Esophagus muscularis mucosa (tissue), 3 donors: ENCODE data around the gene GRID1.

Experiments
- CTCF ChIP-seq, 3 experiments: fragments of 200-600 bp in 2 of 3; fragments of 450-650 bp in 1 of 3; sonication (generic) in 2 of 3; IDR thresholded peaks; one replicate each; pipeline ENCODE4 v1.5.1; 2017 to 2019; ENCODE audit warnings: antibody characterized with exemption in 3 of 3, mild to moderate bottlenecking in 2 of 3, moderate library complexity in 1 of 3
- POLR2A ChIP-seq: fragments of 450-650 bp; IDR thresholded peaks from one replicate; pipeline ENCODE4 v1.6.1; 2017; ENCODE audit warnings: antibody characterized with exemption, moderate library complexity, mild to moderate bottlenecking, low read depth
- POLR2AphosphoS5 ChIP-seq, 2 donors: sonication (generic); formaldehyde crosslinking; IDR thresholded peaks; one replicate each; pipeline ENCODE4 v1.6.1; 2017; ENCODE audit warnings: antibody characterized with exemption in 2 of 2

DNA sequence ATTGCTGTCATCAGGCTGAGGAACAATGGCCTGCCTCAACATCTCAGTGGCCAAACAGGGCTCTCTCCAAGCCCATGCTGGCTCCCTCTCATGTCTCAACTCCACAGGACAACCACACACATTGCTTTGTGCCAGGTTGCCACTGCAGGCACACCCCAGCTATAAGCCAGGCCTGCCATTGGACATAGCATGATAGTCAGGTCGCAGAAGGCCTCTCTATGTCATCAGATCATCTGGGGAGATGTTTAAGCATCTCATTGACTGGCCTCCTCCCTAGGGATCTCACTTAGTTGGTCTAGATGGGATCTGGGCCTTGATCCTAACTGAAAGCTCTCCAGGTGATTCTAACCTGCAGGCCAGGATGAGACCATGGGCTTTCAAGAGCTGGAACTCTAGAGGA lies 257.2 kb downstream of the GRID1 start:
- no peak for TF ChIP-seq POLR2A
- TF ChIP-seq POLR2AphosphoS5 (IDR thresholded peaks at IDR 0.05): no peak
- TF ChIP-seq CTCF (IDR thresholded peaks at IDR 0.05): no peak
